ENCODE data around the gene LRRC75A.
A peak's percentile ranks its signal among the peaks of the same experiment; 100 is the strongest.

Gene LRRC75A

DNA sequence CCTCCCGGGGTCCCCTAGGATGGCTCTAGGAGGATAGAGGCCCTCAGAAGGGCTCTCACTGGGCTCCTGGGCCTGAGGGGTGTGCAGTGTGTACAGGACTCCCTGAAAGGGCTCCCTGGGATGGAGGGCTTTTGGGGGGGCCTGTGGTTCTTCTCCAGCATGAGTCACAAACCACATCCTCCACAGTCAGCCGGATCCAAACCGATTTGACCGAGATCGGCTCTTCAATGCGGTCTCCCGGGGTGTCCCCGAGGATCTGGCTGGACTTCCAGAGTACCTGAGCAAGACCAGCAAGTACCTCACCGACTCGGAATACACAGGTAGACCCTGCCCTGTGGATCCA lies 72.1 kb downstream of the LRRC75A start:
- no peak overlapping the region for H3K27ac ChIP-seq
- H3K4me3 ChIP-seq (ENCODE audit: low read depth, low read length), result no peak overlapping the region
- no peak overlapping the region for H2AFZ ChIP-seq
- H3K27me3 ChIP-seq (ENCODE audit: control insufficient read depth, insufficient read depth, low read length), result no peaks in the 10 kb centered on the region
- H3K36me3 ChIP-seq (ENCODE audit: control insufficient read depth, insufficient read depth, low read length), result no peaks in the 10 kb centered on the region
- peaks cover 15% of the 10 kb centered on the region for H3K4me1 ChIP-seq
- no peak for TF ChIP-seq CTCF (IDR thresholded peaks at IDR 0.05)
- H3K9me3 ChIP-seq (ENCODE audit: control insufficient read depth, low read length), result no peaks in the 10 kb centered on the region
- H3K9ac ChIP-seq, result peak overlapping the region; percentile 30
- peaks cover 13% of the 10 kb centered on the region for H3K79me2 ChIP-seq
- H3K4me2 ChIP-seq (ENCODE audit: low read length), result no peak overlapping the region

- H2AFZ ChIP-seq, result no peak overlapping the region
- no peaks in the 10 kb centered on the region for H3K9me3 ChIP-seq (ENCODE audit: control insufficient read depth, low read length)
- no peak overlapping the region for H3K4me3 ChIP-seq (ENCODE audit: low read depth, low read length)
- no peaks in the 10 kb centered on the region for H3K36me3 ChIP-seq (ENCODE audit: control insufficient read depth, insufficient read depth, low read length)
- no peak overlapping the region for H3K4me2 ChIP-seq (ENCODE audit: low read length)
- H3K79me2 ChIP-seq, result peaks cover 13% of the 10 kb centered on the region
- H3K27me3 ChIP-seq (ENCODE audit: control insufficient read depth, insufficient read depth, low read length), result no peaks in the 10 kb centered on the region
- peak overlapping the region; percentile 30 for H3K9ac ChIP-seq
- no peak for TF ChIP-seq CTCF (IDR thresholded peaks at IDR 0.05)
- H3K4me1 ChIP-seq, result peaks cover 15% of the 10 kb centered on the region
- peak overlapping the region; percentile 44 for H3K27ac ChIP-seq
Measured at GRCh38 chr17:16419074-16419928, 72.7 kb downstream of the LRRC75A start.

- Histone ChIP-seq H3K4me1 (peaks cover 15% of the 10 kb centered on the region), H3K27ac (peak overlapping the region; percentile 29)
Measured at GRCh38 chr17:16418685-16419068, 73.3 kb downstream of the LRRC75A start.

GRCh38 chr17:16417896-16418684 lies 73.9 kb downstream of the LRRC75A start:
- H3K9me3 ChIP-seq (ENCODE audit: control insufficient read depth, low read length), result no peaks in the 10 kb centered on the region
- peak overlapping the region; percentile 29 for H3K27ac ChIP-seq
- no peak overlapping the region for H3K4me2 ChIP-seq (ENCODE audit: low read length)
- no peak overlapping the region for H3K4me3 ChIP-seq (ENCODE audit: low read depth, low read length)
- no peak overlapping the region for H2AFZ ChIP-seq
- H3K79me2 ChIP-seq, result peaks cover 13% of the 10 kb centered on the region
- no peaks in the 10 kb centered on the region for H3K36me3 ChIP-seq (ENCODE audit: control insufficient read depth, insufficient read depth, low read length)
- TF ChIP-seq CTCF (IDR thresholded peaks at IDR 0.05), result no peak
- H3K4me1 ChIP-seq, result peaks cover 15% of the 10 kb centered on the region
- no peaks in the 10 kb centered on the region for H3K27me3 ChIP-seq (ENCODE audit: control insufficient read depth, insufficient read depth, low read length)
- no peak overlapping the region for H3K9ac ChIP-seq

More at GRCh38 chr17:16418685-16419068, 73.3 kb downstream of the LRRC75A start:
- Histone ChIP-seq H2AFZ (no peak overlapping the region), H3K9me3 (ENCODE audit: control insufficient read depth, low read length) (no peaks in the 10 kb centered on the region), H3K36me3 (ENCODE audit: control insufficient read depth, insufficient read depth, low read length) (no peaks in the 10 kb centered on the region), H3K27me3 (ENCODE audit: control insufficient read depth, insufficient read depth, low read length) (no peaks in the 10 kb centered on the region), H3K4me3 (ENCODE audit: low read depth, low read length) (no peak overlapping the region), H3K79me2 (peaks cover 13% of the 10 kb centered on the region), H3K9ac (no peak overlapping the region), H3K4me2 (ENCODE audit: low read length) (no peak overlapping the region)
- TF ChIP-seq CTCF (IDR thresholded peaks at IDR 0.05), result no peak
